NCI-H128 (cell line): Measurements from ENCODE around the gene SNAPIN.

Source experiments
- DNase-seq: peaks from one replicate; lab custom pipeline; 2025; ENCODE audit not compliant: unreplicated experiment; lab: John Stamatoyannopoulos, UW

Gene SNAPIN

DNA sequence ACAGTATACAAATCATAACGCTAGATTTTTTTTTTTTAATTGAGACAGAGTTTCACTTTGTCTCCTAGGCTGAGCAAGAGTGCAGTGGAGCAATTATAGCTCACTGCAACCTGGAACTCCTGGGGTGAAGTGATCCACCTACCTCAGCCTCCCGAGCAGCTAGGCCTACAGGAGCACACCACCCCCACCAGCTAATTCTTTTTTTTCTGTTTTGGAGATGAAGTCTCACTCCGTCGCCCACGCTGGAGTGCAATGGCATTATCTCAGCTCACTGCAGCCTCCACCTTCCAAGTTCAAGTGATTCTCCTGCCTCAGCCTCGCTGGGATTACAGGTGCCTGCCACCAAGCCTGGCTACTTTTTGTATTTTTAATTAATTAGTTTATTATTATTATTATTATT, 41.3 kb downstream of the SNAPIN start:
- DNase-seq, result no peak

- DNase-seq, result no peak
Measured at GRCh38 chr1:153705484-153705883, 47.0 kb downstream of the SNAPIN start.

DNA sequence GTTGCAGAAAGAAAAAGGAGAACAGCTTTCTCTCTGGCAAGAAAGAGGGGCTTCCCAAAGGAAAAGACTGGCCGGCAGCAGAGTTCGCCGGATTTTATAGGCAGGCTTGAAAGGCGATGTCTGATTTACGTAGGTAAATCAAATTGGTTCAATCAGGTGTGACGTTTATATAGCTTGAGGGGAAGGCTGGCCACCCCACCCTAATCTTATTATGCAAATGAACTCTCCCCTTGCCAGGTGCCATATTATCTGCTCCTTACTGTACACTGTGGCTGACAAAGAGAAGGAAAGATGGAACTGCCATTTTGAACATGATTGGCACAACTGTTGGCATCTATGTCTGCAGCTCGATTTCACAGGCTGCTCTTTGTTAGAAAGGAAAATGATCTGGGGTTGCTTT, 52.5 kb downstream of the SNAPIN start:
- no peak for DNase-seq
